Activated CD4-positive, CD25-positive, alpha-beta regulatory T cell (primary cell): ENCODE measurements around the gene TMEM132D.

Experiments used
- DNase-seq, 4 experiments: peaks; one replicate each; lab custom pipeline; 2025; lab: John Stamatoyannopoulos, UW

The TMEM132D gene

GRCh38 chr12:129825316-129825715 lies 78.5 kb downstream of the TMEM132D start:
- no peak for DNase-seq

GRCh38 chr12:129821964-129822363 lies 81.9 kb downstream of the TMEM132D start:
- DNase-seq, result no peak

- DNase-seq, result no peak
Measured at GRCh38 chr12:129819391-129819790, 84.4 kb downstream of the TMEM132D start.

GRCh38 chr12:129815846-129816245 lies 88.0 kb downstream of the TMEM132D start:
- DNase-seq, result no peak

GRCh38 chr12:129811963-129812362 lies 91.9 kb downstream of the TMEM132D start:
- no peak for DNase-seq

- no peak for DNase-seq
Measured at GRCh38 chr12:129807136-129807535, 96.7 kb downstream of the TMEM132D start.

- no peak for DNase-seq
Measured at GRCh38 chr12:129791396-129791795, 112.4 kb downstream of the TMEM132D start.

- DNase-seq, result no peak
Measured at GRCh38 chr12:129790930-129791329, 112.9 kb downstream of the TMEM132D start.

GRCh38 chr12:129790331-129790730 lies 113.5 kb downstream of the TMEM132D start:
- no peak for DNase-seq

GRCh38 chr12:129789921-129790320 lies 113.9 kb downstream of the TMEM132D start:
- DNase-seq, result no peak

- no peak for DNase-seq
Measured at GRCh38 chr12:129788506-129789084, 115.2 kb downstream of the TMEM132D start.

- DNase-seq, result no peak
Measured at GRCh38 chr12:129779989-129780388, 123.8 kb downstream of the TMEM132D start.

- DNase-seq, result no peak
Measured at GRCh38 chr12:129779033-129779432, 124.8 kb downstream of the TMEM132D start.

- no peak for DNase-seq
Measured at GRCh38 chr12:129776977-129777667, 126.7 kb downstream of the TMEM132D start.

- no peak for DNase-seq
Measured at GRCh38 chr12:129772501-129773493, 131.0 kb downstream of the TMEM132D start.

- no peak for DNase-seq
Measured at GRCh38 chr12:129771238-129771637, 132.6 kb downstream of the TMEM132D start.

GRCh38 chr12:129765719-129766118 lies 138.1 kb downstream of the TMEM132D start:
- DNase-seq, result no peak

- DNase-seq, result no peak
Measured at GRCh38 chr12:129762436-129762835, 141.4 kb downstream of the TMEM132D start.

- DNase-seq, result no peak
Measured at GRCh38 chr12:129753586-129753985, 150.2 kb downstream of the TMEM132D start.

GRCh38 chr12:129750421-129750820 lies 153.4 kb downstream of the TMEM132D start:
- no peak for DNase-seq

GRCh38 chr12:129746318-129746717 lies 157.5 kb downstream of the TMEM132D start:
- no peak for DNase-seq

- no peak for DNase-seq
Measured at GRCh38 chr12:129729170-129729569, 174.7 kb downstream of the TMEM132D start.

GRCh38 chr12:129727100-129727499 lies 176.7 kb downstream of the TMEM132D start:
- DNase-seq, result no peak
